Skeletal muscle tissue (tissue), 4 donors: ENCODE results near the gene NAT8L. TPM values are rescaled to one million over a fixed set of nuclear protein-coding genes. Genes with fewer than 3 reads are reported as not detected.

Experiments used
- H3K27ac ChIP-seq: one replicate; pipeline ENCODE4 v1.7.0; 2013; ENCODE audit warnings: mild to moderate bottlenecking, low read depth, low read length, inconsistent platforms
- H3K27me3 ChIP-seq, 3 donors: one replicate each; pipeline ENCODE4 v1.7.0; 2013; ENCODE audit warnings: low read length in 3 of 3; ENCODE audit not compliant: control insufficient read depth in 3 of 3, insufficient read depth in 3 of 3
- H3K36me3 ChIP-seq, 3 donors: one replicate each; pipeline ENCODE4 v1.7.0; 2013; ENCODE audit warnings: low read length in 3 of 3; ENCODE audit not compliant: control insufficient read depth in 3 of 3, insufficient read depth in 3 of 3
- H3K4me1 ChIP-seq, 3 donors: one replicate each; pipeline ENCODE4 v1.7.0; 2013; ENCODE audit warnings: low read length in 3 of 3, mild to moderate bottlenecking in 3 of 3; ENCODE audit not compliant: control insufficient read depth in 3 of 3, insufficient read depth in 3 of 3
- H3K4me3 ChIP-seq, 3 donors: one replicate each; pipeline ENCODE4 v1.7.0; 2013; ENCODE audit warnings: low read length in 3 of 3
- H3K9ac ChIP-seq, 3 donors: one replicate each; pipeline ENCODE4 v1.7.0; 2013; ENCODE audit warnings: low read length in 3 of 3, mild to moderate bottlenecking in 3 of 3, moderate library complexity in 2 of 3, low read depth in 1 of 3
- H3K9me3 ChIP-seq, 3 donors: one replicate each; pipeline ENCODE4 v1.7.0; 2013; ENCODE audit warnings: low read length in 3 of 3; ENCODE audit not compliant: control insufficient read depth in 3 of 3
- total RNA-seq: library from RNA; depleted of rRNA; stranded (reverse); fragments of >200 nt; gene quantifications from one replicate; pipeline ENCODE4 v1.2.3, GENCODE V29; 2014
- donor health status: Osteomylitis.

The NAT8L gene
- total RNA-seq, 1 donor from 2014 or later: 1.0 TPM

DNA sequence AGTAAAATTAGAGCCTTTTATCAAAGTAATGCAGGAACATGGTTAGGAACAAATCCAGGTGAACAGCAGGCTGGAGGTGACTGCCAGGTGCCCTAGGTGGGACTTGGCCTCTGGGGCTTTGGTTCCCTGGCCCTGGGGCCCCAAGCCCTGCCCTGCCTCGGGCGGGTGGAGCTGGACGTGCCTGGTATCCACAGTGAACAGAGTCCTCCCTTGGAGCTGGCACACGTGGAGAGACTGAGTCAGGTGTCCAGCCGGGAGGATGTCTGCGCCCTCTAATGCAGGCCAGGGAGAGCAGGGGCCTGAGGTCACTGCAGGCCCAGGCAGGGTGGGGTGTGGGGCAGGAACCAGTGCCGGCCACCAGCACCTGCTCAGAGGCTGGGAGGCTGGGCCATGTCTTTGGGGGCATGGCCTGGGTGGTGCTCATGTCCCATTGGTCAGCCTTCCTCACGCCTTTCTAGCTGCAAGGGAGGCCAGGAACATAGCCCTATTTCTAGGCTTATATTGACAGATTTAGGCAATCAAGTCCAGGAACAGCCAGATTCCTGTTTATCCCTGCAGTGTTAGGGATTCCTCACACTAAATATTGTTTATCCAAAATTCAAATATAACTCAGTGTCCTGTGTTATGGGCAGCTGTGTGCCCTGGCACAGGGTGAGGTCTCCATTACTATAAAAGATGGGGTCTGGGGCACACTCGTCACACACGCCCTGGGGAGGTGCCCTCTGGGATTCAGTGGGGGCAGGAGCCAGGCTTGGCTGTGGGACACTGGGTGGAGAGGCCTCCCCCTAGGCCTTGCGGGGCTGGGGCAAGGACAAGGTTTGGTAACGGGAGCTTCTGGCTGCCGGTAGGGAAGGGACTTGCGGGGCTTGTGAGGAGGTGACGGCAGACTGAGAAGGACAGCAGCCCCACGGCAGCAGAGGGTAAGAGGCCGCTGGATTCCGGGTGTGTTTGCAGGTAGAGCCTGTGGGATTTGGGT, 14.3 kb upstream of the NAT8L start:
- Histone ChIP-seq H3K9ac (no peak overlapping the region), H3K36me3 (no peaks in the 10 kb centered on the region), H3K4me3 (no peak overlapping the region), H3K9me3 (no peaks in the 10 kb centered on the region), H3K27me3 (peaks cover 35 to 43% (median 39%) of the 10 kb centered on the region in 3 donors), H3K4me1 (peaks cover 6 to 17% (median 8%) of the 10 kb centered on the region in 3 donors), H3K27ac (no peak overlapping the region)

DNA sequence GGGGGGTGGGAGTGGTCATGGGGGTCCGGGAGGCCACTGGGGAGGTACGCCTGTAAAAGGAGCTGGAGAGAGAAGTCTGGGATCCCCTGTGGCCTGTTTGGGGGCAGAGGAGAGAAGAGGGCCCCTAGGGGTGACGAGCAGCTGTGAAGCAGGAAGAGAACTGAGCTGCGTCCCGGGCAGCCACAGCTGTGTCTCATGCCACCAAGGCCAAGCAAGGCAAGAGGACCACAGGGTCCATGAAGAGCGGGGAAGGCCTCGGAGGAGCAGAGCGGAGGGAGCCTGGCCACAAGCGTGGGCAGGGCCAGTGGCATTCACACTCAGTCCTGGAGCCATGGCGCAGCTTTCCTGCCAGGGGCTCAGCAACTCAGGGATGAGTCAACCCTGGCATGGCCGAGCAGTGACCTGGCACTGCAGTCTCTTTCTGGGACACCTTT, 13.6 kb upstream of the NAT8L start:
- Histone ChIP-seq H3K36me3 (no peaks in the 10 kb centered on the region), H3K4me3 (no peak overlapping the region), H3K4me1 (peaks cover 6 to 18% (median 8%) of the 10 kb centered on the region in 3 donors), H3K9me3 (no peaks in the 10 kb centered on the region), H3K27me3 (peaks cover 35 to 43% (median 35%) of the 10 kb centered on the region in 3 donors), H3K27ac (no peak overlapping the region), H3K9ac (no peak overlapping the region)

DNA sequence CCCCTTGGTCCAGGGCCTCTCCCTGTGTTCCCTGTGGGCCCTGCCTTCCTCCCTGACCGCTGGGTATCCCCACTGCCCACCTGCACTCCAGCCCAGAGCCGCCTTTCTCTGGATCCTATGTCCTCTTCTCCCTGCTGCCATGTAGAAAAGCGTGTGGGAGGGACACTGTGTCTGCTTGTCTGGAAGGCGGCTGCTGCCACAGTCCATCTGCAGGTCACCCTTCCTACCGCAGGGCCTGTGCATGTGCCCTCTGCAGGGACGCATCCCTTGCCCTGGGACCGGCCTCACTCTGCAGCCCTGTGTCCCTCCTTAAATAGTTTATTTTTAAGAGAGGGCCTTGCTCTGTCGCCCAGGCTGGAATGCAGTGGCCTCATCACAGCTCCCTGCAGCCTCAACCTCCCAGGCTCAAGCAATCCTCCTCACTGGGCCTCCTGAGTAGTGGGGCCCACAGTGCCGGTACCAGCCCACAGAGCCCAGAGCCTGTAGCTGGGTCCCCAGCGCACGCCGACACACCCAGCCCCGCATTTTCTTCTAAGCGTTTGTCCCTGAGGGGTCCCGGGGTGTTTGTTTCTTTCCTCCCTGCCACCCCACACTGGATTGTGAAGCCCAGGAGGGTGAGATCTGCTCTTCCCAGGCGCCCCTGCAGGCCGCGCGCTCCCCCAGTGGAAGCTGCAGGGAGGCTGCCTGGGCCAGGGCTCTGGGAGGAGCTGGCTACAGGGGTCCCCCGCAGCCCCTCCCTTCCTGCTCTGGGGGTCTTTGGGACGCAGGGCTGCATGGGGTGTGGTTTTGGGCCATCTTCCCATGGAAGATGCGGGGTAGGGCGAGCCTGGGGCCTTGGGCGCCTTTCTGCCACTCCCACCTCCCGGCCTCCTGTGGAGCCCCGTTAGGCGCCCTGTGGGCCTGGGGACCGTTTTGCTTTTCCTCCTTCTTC, 12.8 kb upstream of the NAT8L start:
- no peak overlapping the region for H3K4me3 ChIP-seq
- H3K36me3 ChIP-seq: no peaks in the 10 kb centered on the region
- peaks cover 7 to 21% (median 11%) of the 10 kb centered on the region in 3 donors for H3K4me1 ChIP-seq
- H3K9ac ChIP-seq: no peak overlapping the region
- no peaks in the 10 kb centered on the region for H3K9me3 ChIP-seq
- H3K27ac ChIP-seq: no peak overlapping the region
- H3K27me3 ChIP-seq: peaks cover 33 to 43% (median 35%) of the 10 kb centered on the region in 3 donors

DNA sequence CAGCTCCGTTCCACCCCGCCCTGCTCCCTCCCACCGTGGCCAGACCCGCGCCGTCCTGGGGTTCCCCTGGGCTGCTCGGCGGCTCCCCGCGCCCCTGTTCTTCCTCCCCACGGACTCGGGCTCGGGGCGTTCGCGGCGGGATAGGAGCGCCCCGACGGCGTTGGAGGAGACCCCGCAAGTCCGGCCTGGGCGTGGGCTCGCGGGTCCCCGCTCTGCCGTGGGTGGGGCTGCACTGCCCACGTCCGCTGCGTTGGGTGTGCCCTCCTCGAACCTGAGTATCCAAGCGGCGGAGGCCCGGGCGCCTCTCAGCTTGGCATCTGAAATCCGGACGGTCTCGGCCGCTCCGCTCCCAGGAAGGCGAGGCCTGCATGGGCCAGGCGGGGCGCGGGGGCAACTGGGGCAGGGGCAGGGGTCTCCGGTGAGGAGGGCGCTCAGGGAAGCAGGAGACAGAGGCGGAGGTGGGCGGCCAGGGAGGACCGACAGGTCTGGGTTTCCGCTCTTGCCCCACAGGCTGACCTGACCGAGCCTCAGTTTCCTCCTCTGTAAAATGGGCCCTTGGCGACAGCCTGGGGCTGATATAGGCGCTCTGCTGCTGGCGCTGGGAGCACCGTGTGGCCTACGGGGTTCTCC, 12.0 kb upstream of the NAT8L start:
- no peak overlapping the region for H3K9ac ChIP-seq
- H3K4me1 ChIP-seq: peaks cover 7 to 18% (median 8%) of the 10 kb centered on the region in 3 donors
- no peaks in the 10 kb centered on the region for H3K9me3 ChIP-seq
- no peak overlapping the region for H3K4me3 ChIP-seq
- peaks cover 32 to 39% (median 32%) of the 10 kb centered on the region in 3 donors for H3K27me3 ChIP-seq
- H3K36me3 ChIP-seq: no peaks in the 10 kb centered on the region
- H3K27ac ChIP-seq: no peak overlapping the region

DNA sequence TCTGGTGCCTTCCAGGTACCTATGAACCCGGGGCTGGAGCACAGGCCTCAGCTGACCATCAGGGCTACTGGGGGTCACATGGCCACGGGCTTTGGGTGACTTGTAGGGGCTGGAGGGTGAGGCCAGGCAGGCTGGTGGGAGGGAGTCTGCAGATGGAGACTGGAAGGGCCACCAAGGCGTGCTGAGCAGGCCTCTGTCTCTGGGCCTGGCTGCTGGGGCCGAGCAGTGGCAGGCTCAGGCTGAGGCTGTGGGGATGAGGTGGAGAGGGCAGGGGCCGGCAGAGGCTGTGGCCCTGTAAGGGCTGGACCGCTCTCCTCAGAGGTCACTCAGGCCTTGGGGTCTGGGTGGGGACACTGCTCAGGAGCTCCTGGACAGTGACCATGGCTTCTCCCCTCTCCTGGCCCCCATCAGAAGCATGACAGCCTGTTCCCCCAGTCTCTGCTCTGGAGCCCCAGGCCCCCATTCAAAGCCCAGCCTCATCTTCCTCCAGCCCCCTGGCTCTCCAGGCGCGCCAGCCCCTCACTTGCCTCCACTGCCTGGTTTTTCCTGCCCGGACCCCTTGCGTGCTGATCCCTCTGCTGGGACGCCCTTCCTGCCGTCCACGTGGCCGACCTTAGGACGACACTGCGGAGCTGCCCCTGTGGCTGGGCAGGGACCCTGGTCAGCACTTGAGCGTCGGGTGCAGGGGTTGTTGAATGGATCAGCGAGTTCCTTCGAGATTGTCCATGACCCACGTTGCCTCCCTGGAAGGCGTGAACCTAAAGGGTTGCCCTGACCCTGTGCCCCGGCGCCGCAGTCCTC, 11.1 kb upstream of the NAT8L start:
- H3K27ac ChIP-seq: no peak overlapping the region
- H3K4me1 ChIP-seq: peaks cover 7 to 16% (median 8%) of the 10 kb centered on the region in 3 donors
- H3K9ac ChIP-seq: no peak overlapping the region
- H3K9me3 ChIP-seq: no peaks in the 10 kb centered on the region
- no peak overlapping the region for H3K4me3 ChIP-seq
- H3K36me3 ChIP-seq: no peaks in the 10 kb centered on the region
- H3K27me3 ChIP-seq: peaks cover 28 to 35% (median 28%) of the 10 kb centered on the region in 3 donors

DNA sequence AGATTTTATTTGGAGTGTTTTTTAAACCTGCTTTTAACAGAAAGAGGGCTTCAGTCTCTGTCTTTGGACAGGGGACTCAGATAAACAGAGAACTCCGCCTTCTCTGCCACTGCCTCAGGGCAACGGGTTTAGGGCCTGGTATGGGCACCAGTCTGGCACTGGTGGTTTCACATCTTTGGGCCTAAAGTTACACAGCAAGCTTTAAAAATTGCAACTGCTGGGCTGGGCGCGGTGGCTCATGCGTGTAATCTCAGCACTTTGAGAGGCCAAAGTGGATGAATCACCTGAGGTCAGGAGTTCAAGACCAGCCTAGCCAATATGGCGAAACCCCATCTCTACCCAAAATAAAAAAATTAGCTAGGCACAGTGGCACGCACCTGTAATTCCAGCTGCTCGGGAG, 10.3 kb upstream of the NAT8L start:
- no peak overlapping the region for H3K27ac ChIP-seq
- H3K4me1 ChIP-seq: peaks cover 7 to 16% (median 8%) of the 10 kb centered on the region in 3 donors
- H3K9ac ChIP-seq: no peak overlapping the region
- H3K9me3 ChIP-seq: no peaks in the 10 kb centered on the region
- peaks cover 19 to 28% (median 20%) of the 10 kb centered on the region in 3 donors for H3K27me3 ChIP-seq
- H3K36me3 ChIP-seq: no peaks in the 10 kb centered on the region
- no peak overlapping the region for H3K4me3 ChIP-seq

DNA sequence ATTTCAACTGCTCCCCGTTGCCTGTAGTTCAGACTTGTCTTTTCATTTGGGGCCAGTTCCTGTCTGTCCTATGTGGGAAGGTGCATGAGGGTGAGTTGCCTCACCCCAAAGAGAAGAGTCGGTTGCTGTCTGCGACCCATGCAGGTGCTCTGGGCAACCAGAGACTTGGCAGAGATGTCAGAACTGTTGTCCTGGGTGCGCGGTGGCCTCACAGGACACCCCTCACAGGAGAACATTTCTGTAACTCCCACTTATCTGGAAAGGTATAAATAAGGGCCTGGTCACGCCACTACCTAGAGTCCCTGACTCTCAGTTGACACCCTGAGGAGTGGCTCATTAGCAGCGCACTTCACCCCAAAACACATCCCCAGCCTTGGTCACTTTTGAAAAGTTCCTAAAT, 9.7 kb upstream of the NAT8L start:
- H3K9ac ChIP-seq: no peak overlapping the region
- H3K27me3 ChIP-seq: peaks cover 14 to 28% (median 20%) of the 10 kb centered on the region in 3 donors
- H3K4me3 ChIP-seq: no peak overlapping the region
- H3K4me1 ChIP-seq: peaks cover 7 to 16% (median 8%) of the 10 kb centered on the region in 3 donors
- H3K27ac ChIP-seq: no peak overlapping the region
- H3K9me3 ChIP-seq: no peaks in the 10 kb centered on the region
- no peaks in the 10 kb centered on the region for H3K36me3 ChIP-seq

DNA sequence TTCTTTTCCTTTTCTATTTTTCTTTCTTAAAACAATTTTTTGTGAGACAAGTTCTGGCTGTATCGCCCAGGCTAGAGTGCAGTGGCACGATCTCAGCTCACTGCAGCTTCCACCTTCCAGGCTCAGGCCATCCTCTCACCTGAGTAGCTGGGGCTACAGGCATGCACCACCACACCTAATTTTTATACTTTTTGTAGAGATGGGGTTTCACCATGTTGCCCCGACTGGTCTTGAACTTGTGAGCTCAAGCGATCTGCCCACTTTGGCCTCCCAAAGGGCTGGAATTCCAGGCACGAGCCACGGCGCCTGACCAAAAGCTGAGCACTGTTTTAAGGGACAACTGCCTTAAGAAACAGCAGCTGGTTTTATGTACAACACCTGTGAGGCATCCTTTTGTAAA, 9.3 kb upstream of the NAT8L start:
- no peak overlapping the region for H3K4me3 ChIP-seq
- no peaks in the 10 kb centered on the region for H3K36me3 ChIP-seq
- H3K27ac ChIP-seq: no peak overlapping the region
- peak overlapping the region in 1 of 3 donors; percentile 25 for H3K9ac ChIP-seq
- H3K9me3 ChIP-seq: no peaks in the 10 kb centered on the region
- H3K27me3 ChIP-seq: peaks cover 11 to 23% (median 20%) of the 10 kb centered on the region in 3 donors
- H3K4me1 ChIP-seq: peaks cover 7 to 16% (median 8%) of the 10 kb centered on the region in 3 donors

DNA sequence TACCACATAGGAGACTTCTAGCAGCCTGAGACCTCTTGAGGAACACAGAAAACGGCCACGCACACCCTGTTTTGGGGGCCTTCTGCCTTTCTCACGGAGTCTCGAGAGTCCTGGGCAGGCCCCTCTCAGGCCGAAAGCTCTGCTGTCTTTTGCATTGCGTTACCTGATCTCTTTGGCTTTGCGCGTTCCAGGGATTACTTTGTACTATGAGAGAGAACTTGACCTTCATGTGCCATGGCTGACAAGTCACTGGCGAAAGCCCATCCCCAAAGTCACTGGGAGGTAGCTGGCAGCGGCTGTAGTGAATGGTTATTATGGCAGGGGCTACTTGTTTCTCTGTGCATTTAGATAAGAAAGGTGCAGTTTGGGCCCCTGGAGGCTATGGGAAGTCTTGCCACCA, 8.0 kb upstream of the NAT8L start:
- Histone ChIP-seq H3K36me3 (no peaks in the 10 kb centered on the region), H3K27ac (no peak overlapping the region), H3K9ac (peak overlapping the region; percentile 48 to 84 (median 69)), H3K9me3 (no peaks in the 10 kb centered on the region), H3K27me3 (peaks cover 7 to 20% (median 17%) of the 10 kb centered on the region in 3 donors), H3K4me3 (peak overlapping the region; percentile 52 to 75 (median 64)), H3K4me1 (peaks cover 7 to 9% (median 8%) of the 10 kb centered on the region in 3 donors)
